HG03175 (cell line): ENCODE results near the gene RGS14.
"Not testable (repeated sequence)": the region's sequence is repeated elsewhere in the genome, so short reads cannot be mapped to it uniquely, and the experiment has no call there.

ENCODE experiments used
- ATAC-seq: cut with Tn5 transposase; IDR thresholded peaks from one replicate; pipeline ENCODE4 v1.9.1; 2021; ENCODE audit warnings: mild to moderate bottlenecking, moderate library complexity; ENCODE audit not compliant: unreplicated experiment

The RGS14 gene

GRCh38 chr5:177327539-177328522, 29.9 kb upstream of the RGS14 start:
- ATAC-seq = no peak

- ATAC-seq = no peak
Observed at GRCh38 chr5:177328545-177329231, 29.0 kb upstream of the RGS14 start.

- ATAC-seq = no peak
Observed at GRCh38 chr5:177329883-177330282, 27.8 kb upstream of the RGS14 start.

- no peak for ATAC-seq
Observed at GRCh38 chr5:177330991-177331842, 26.5 kb upstream of the RGS14 start.

- no peak for ATAC-seq
Observed at GRCh38 chr5:177332031-177332895, 25.5 kb upstream of the RGS14 start.

- no peak for ATAC-seq
Observed at GRCh38 chr5:177332896-177333260, 24.8 kb upstream of the RGS14 start.

GRCh38 chr5:177333420-177334154, 24.1 kb upstream of the RGS14 start:
- no peak for ATAC-seq

- ATAC-seq = no peak
Observed at GRCh38 chr5:177334155-177334551, 23.6 kb upstream of the RGS14 start.

- no peak for ATAC-seq
Observed at GRCh38 chr5:177334781-177335700, 22.7 kb upstream of the RGS14 start.

- ATAC-seq = no peak
Observed at GRCh38 chr5:177335701-177336065, 22.0 kb upstream of the RGS14 start.

GRCh38 chr5:177336112-177336511, 21.6 kb upstream of the RGS14 start:
- no peak for ATAC-seq

GRCh38 chr5:177336603-177337494, 20.9 kb upstream of the RGS14 start:
- ATAC-seq = no peak

GRCh38 chr5:177338251-177339106, 19.2 kb upstream of the RGS14 start:
- ATAC-seq = no peak

GRCh38 chr5:177339107-177339638, 18.6 kb upstream of the RGS14 start:
- no peak for ATAC-seq

GRCh38 chr5:177343000-177343399, 14.7 kb upstream of the RGS14 start:
- not testable (repeated sequence) for ATAC-seq

GRCh38 chr5:177343777-177344176, 13.9 kb upstream of the RGS14 start:
- ATAC-seq = no peak
